Metanephros (tissue), 2 donors: ENCODE results near the gene NPAT. TPM values are rescaled to one million over a fixed set of nuclear protein-coding genes. Genes with fewer than 3 reads are reported as not detected.

Experiments
- small RNA-seq: library from RNA; depleted of rRNA; stranded (forward); fragments of <200 nt; gene quantifications from one replicate; pipeline ENCODE3, GENCODE V24; 2014; ENCODE audit warnings: low replicate concordance
- total RNA-seq: library from RNA; depleted of rRNA; stranded (reverse); fragments of >200 nt; gene quantifications from one replicate; pipeline ENCODE4 v1.2.3, GENCODE V29; 2014

The NPAT gene
- total RNA-seq = 18.9 TPM

DNA sequence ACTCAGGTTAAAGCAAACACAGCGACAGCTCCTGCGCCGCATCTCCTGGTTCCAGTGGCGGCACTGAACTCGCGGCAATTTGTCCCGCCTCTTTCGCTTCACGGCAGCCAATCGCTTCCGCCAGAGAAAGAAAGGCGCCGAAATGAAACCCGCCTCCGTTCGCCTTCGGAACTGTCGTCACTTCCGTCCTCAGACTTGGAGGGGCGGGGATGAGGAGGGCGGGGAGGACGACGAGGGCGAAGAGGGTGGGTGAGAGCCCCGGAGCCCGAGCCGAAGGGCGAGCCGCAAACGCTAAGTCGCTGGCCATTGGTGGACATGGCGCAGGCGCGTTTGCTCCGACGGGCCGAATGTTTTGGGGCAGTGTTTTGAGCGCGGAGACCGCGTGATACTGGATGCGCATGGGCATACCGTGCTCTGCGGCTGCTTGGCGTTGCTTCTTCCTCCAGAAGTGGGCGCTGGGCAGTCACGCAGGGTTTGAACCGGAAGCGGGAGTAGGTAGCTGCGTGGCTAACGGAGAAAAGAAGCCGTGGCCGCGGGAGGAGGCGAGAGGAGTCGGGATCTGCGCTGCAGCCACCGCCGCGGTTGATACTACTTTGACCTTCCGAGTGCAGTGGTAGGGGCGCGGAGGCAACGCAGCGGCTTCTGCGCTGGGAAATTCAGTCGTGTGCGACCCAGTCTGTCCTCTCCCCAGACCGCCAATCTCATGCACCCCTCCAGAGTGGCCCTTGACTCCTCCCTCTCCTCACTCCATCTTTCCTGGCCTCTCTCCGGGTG is at the start of gene NPAT, which contains the start of gene ATM:
NPAT (minus strand) TSS at position 65 of the 774 bp plus-strand sequence. CDS start 102 bp downstream, outside the sequence.
ATM (plus strand) TSS at position 494 of the 774 bp plus-strand sequence. CDS start 4,558 bp downstream, outside the sequence.

DNA sequence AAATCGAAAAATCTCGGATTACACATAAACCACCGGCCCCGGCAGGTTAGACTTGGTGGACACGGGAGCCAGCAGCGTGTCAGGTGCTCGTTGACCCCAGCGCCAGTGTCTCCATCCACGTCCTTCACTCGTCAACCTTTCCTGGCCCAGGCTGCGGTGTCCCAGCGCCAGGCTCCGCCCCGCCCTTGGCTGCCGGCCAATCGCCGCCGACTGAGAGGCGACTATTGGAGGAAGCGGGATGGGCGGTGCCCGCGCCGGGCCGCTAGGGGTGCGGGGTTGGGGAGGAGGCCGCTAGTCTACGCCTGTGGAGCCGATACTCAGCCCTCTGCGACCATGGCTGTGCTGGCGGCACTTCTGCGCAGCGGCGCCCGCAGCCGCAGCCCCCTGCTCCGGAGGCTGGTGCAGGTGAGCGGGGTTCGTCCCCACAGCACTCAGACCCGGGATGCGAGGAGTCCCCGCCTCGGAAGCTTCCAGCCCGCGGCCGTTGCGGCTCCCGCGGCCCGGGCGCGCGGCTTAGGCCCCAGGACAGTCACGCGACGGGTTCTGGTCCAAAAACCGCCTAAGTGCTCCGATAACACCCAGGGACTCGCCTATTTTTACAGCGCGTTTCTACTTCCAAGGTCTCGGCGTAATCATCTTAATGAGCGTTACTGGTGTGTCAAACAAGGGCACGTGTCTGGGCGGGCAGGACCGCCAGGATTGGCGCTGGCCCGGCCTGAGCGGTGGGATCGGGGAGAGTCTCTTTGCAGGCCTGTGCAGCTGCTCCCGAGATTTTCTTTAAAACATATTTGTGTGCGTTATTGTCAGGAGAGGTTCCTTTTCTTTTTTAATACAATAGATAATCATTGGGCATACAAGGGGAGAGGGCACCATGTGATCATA is 100.9 kb downstream of the NPAT start, which contains the start of gene ACAT1:
ACAT1 (plus strand) TSS at position 294 of the 882 bp plus-strand sequence; CDS start at position 334, 40 bp downstream.

Small RNA genes lying within 50 kb of the gene (small RNA-seq; reads per million reads assigned to genes)
- gene RF00019 = not detected

Other genes starting within 250 kb of the NPAT start
- 37.0 TPM for gene CUL5, start 213.7 kb downstream of the NPAT start, total RNA-seq
- gene ACAT1, start 101.1 kb downstream of the NPAT start, total RNA-seq = 160 TPM
- 86.9 TPM for gene ATM, start 429 bp upstream of the NPAT start, total RNA-seq
- 0.64 TPM for gene C11orf65, start 244.9 kb upstream of the NPAT start, total RNA-seq